GM12878 (cell line): ENCODE measurements around the gene SLC43A3. TPM values are rescaled to one million over a fixed set of nuclear protein-coding genes. Genes with fewer than 3 reads are reported as not detected.

ENCODE experiments used
- ATF7 ChIP-seq: fragments of 450-650 bp; IDR thresholded peaks from 2 replicates; pipeline ENCODE4 v1.6.1; 2016; ENCODE audit warnings: low read depth, mild to moderate bottlenecking
- BACH1 ChIP-seq: fragments of 450-650 bp; IDR thresholded peaks from 2 replicates; pipeline ENCODE4 v1.6.1; 2017; ENCODE audit warnings: mild to moderate bottlenecking, borderline replicate concordance
- DPF2 ChIP-seq: fragments of 450-650 bp; IDR thresholded peaks from 2 replicates; pipeline ENCODE4 v1.6.1; 2017; ENCODE audit warnings: mild to moderate bottlenecking
- EGR1 ChIP-seq, 2 experiments: IDR thresholded peaks; 1 replicate in 1 of 2; 2 replicates in 1 of 2; pipeline ENCODE4 v1.6.1; 2011 to 2012; ENCODE audit warnings: low read depth in 2 of 2, low read length in 2 of 2, borderline replicate concordance in 1 of 2, mild to moderate bottlenecking in 1 of 2, moderate library complexity in 1 of 2
- HDGF ChIP-seq: fragments of 450-650 bp; IDR thresholded peaks from 2 replicates; pipeline ENCODE4 v1.6.1; 2016; ENCODE audit warnings: antibody characterized with exemption
- IKZF1 ChIP-seq: fragments of 450-650 bp; conservative IDR thresholded peaks from 2 replicates; pipeline ENCODE4 v1.6.1; 2017; ENCODE audit warnings: antibody characterized with exemption, mild to moderate bottlenecking
- JUND ChIP-seq: IDR thresholded peaks from 2 replicates; pipeline ENCODE4 v1.6.1; 2012; ENCODE audit warnings: low read depth, mild to moderate bottlenecking, low read length, improper control_type of control experiment, moderate library complexity
- MEF2A ChIP-seq: IDR thresholded peaks from 2 replicates; pipeline ENCODE4 v1.6.1; 2011; ENCODE audit warnings: low read depth, mild to moderate bottlenecking, low read length, moderate library complexity; ENCODE audit not compliant: insufficient read depth
- MYB ChIP-seq: fragments of 150-350 bp; IDR thresholded peaks from 2 replicates; pipeline ENCODE4 v1.6.1; 2014; ENCODE audit warnings: mild to moderate bottlenecking, low read depth, low read length, borderline replicate concordance
- NBN ChIP-seq: fragments of 450-650 bp; IDR thresholded peaks from 2 replicates; pipeline ENCODE4 v1.6.1; 2016
- NFIC ChIP-seq: IDR thresholded peaks from 2 replicates; pipeline ENCODE4 v1.6.1; 2012; ENCODE audit warnings: low read depth, mild to moderate bottlenecking, inconsistent platforms, low read length, moderate library complexity
- NR2F1 ChIP-seq: fragments of 450-650 bp; conservative IDR thresholded peaks from 2 replicates; pipeline ENCODE4 v1.6.1; 2017; ENCODE audit warnings: mild to moderate bottlenecking
- PAX5 ChIP-seq: IDR thresholded peaks from 2 replicates; pipeline ENCODE4 v1.6.1; 2011; ENCODE audit warnings: low read depth, low read length, borderline replicate concordance
- PML ChIP-seq: IDR thresholded peaks from 2 replicates; pipeline ENCODE4 v1.6.1; 2012; ENCODE audit warnings: low read length, inconsistent platforms
- POLR2A ChIP-seq: IDR thresholded peaks from 2 replicates; pipeline ENCODE4 v1.6.1; 2011; ENCODE audit warnings: low read depth, mild to moderate bottlenecking, low read length
- POLR2AphosphoS2 ChIP-seq: IDR thresholded peaks from 2 replicates; pipeline ENCODE4 v1.6.1; 2011; ENCODE audit warnings: low read depth, mild to moderate bottlenecking, low read length, improper control_type of control experiment, moderate library complexity
- RB1 ChIP-seq: fragments of 450-650 bp; formaldehyde crosslinking; IDR thresholded peaks from 2 replicates; pipeline ENCODE4 v1.6.1; 2017; ENCODE audit warnings: mild to moderate bottlenecking, borderline replicate concordance
- RELA ChIP-seq: fragments of 450-650 bp; IDR thresholded peaks from 2 replicates; pipeline ENCODE4 v1.8.0; 2014; ENCODE audit warnings: borderline replicate concordance; ENCODE audit not compliant: partially characterized antibody
- REST ChIP-seq: IDR thresholded peaks from 2 replicates; pipeline ENCODE4 v1.6.1; 2012; ENCODE audit warnings: mild to moderate bottlenecking, low read depth, low read length
- RFX5 ChIP-seq: IDR thresholded peaks from 2 replicates; pipeline ENCODE4 v1.6.1; 2011; ENCODE audit warnings: low read depth, low read length, improper control_type of control experiment
- SIN3A ChIP-seq: IDR thresholded peaks from 2 replicates; pipeline ENCODE4 v1.6.1; 2012; ENCODE audit warnings: low read depth, low read length, improper control_type of control experiment
- SMAD5 ChIP-seq: IDR thresholded peaks from 2 replicates; pipeline ENCODE4 v1.6.1; 2016; ENCODE audit warnings: antibody characterized with exemption, low read depth
- SPI1 ChIP-seq: IDR thresholded peaks from 2 replicates; pipeline ENCODE4 v1.6.1; 2011; ENCODE audit warnings: low read depth, mild to moderate bottlenecking, low read length, moderate library complexity, borderline replicate concordance; ENCODE audit not compliant: insufficient read depth
- SREBF1 ChIP-seq: IDR thresholded peaks from 2 replicates; pipeline ENCODE4 v1.6.1; 2012; ENCODE audit warnings: mild to moderate bottlenecking, low read length
- SRF ChIP-seq, 2 experiments: IDR thresholded peaks; 2 replicates each; pipeline ENCODE4 v1.6.1; 2011; ENCODE audit warnings: low read depth in 2 of 2, low read length in 2 of 2, mild to moderate bottlenecking in 1 of 2, moderate library complexity in 1 of 2
- TCF12 ChIP-seq: IDR thresholded peaks from 2 replicates; pipeline ENCODE4 v1.6.1; 2011; ENCODE audit warnings: low read depth, mild to moderate bottlenecking, low read length
- WRNIP1 ChIP-seq: IDR thresholded peaks from 2 replicates; pipeline ENCODE4 v1.6.1; 2011; ENCODE audit warnings: low read depth, low read length, improper control_type of control experiment, borderline replicate concordance
- YY1 ChIP-seq: IDR thresholded peaks from 2 replicates; pipeline ENCODE4 v1.6.1; 2011; ENCODE audit warnings: low read depth, mild to moderate bottlenecking, low read length
- ZBED1 ChIP-seq: IDR thresholded peaks from 2 replicates; pipeline ENCODE4 v1.6.1; 2016; ENCODE audit warnings: borderline replicate concordance
- ZNF622 ChIP-seq: fragments of 450-650 bp; IDR thresholded peaks from 2 replicates; pipeline ENCODE4 v1.6.1; 2017; ENCODE audit warnings: mild to moderate bottlenecking, inconsistent platforms
- polyA plus RNA-seq, 11 experiments: library from polyadenylated mRNA; depleted of rRNA in 4 of 11; unstranded in 6 of 11; stranded (reverse) in 5 of 11; fragments of >200 nt; fragmentation: Nextera tagmentation in 4 of 11; fragmentation: Illumina TruSeq in 1 of 11; extraction: Ambion mirVana in 4 of 11; extraction: Trizol in 1 of 11; gene quantifications; 1 replicate in 1 of 11; 2 replicates in 10 of 11; pipeline versions ENCODE4 v1.2.1 to v1.2.3, GENCODE V29; 2011 to 2016; ENCODE audit warnings: inconsistent platforms in 2 of 11, missing spikeins in 2 of 11, low read depth in 1 of 11
- total RNA-seq, 4 experiments: library from RNA; depleted of rRNA in 3 of 4; stranded (reverse); fragments of >200 nt in 3 of 4; fragmentation: Illumina TruSeq in 1 of 4; extraction: Trizol in 1 of 4; gene quantifications; 2 replicates each; pipeline versions ENCODE4 v1.2.1 to v1.2.3, GENCODE V29; 2013 to 2021
- TF ChIP-seq, protein P1 (sequence below): IDR thresholded peaks from 2 replicates; pipeline ENCODE4 v1.6.1; 2012; ENCODE audit warnings: low read depth, low read length, improper control_type of control experiment

The SLC43A3 gene
- total and polyA plus RNA-seq, 10 of the 15 experiments (the other 5 are each of a cell fraction or from before 2014, with no cell fraction given) = 37.5 to 237 (median 132) TPM

- TF ChIP-seq SRF (IDR thresholded peaks at IDR 0.05; ENCODE audit: low read depth in 2 of 2, low read length in 2 of 2) (no peak), SMAD5 (peak; percentile 36; the same call in 1 of the 2 replicates), RELA (peak; percentile 51), ZNF622 (no peak), JUND (no peak), PAX5 (no peak), DPF2 (peak; percentile 31; the same call in 1 of the 2 replicates), YY1 (peak; percentile 62), MEF2A (no peak), PML (peak; percentile 79), RB1 (0 out of 2 replicates have a peak, but pooled peaks have one; percentile 81), POLR2A (peak; percentile 90), SPI1 (peak; percentile 47; the same call in 1 of the 2 replicates), MYB (no peak), TCF12 (no peak), BACH1 (peak; percentile 67), ZBED1 (0 out of 2 replicates have a peak, but pooled peaks have one; percentile 14), SREBF1 (peak; percentile 22; the same call in 1 of the 2 replicates), ATF7 (peak; percentile 50; the same call in 1 of the 2 replicates), WRNIP1 (no peak), IKZF1 (peak; percentile 48), NR2F1 (peak; percentile 60), REST (0 out of 2 replicates have a peak, but pooled peaks have one; percentile 33), NBN (peak; percentile 82), NFIC (no peak), SIN3A (0 out of 2 replicates have a peak, but pooled peaks have one; percentile 40), RFX5 (no peak), EGR1 (IDR thresholded peaks at IDR 0.05; ENCODE audit: borderline replicate concordance in 1 of 2, low read depth in 2 of 2, low read length in 2 of 2) (peak in 1 of 2 experiments; percentile 74; a peak in 2 of 3 replicates), POLR2AphosphoS2 (no peak), HDGF (peak; percentile 95)
- TF ChIP-seq, protein P1, sequence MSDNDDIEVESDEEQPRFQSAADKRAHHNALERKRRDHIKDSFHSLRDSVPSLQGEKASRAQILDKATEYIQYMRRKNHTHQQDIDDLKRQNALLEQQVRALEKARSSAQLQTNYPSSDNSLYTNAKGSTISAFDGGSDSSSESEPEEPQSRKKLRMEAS = peak; percentile 47
Observed at GRCh38 chr11:57426929-57427726, at the start of gene SLC43A3 (continued).
